SIG-M5 treated with dmso at 0.1 percent for 504 hours (cell line): Measurements from ENCODE around the gene ENOX2.
"Not testable (repeated sequence)": the region's sequence is repeated elsewhere in the genome, so short reads cannot be mapped to it uniquely, and the experiment has no call there.

Experiments used
- DNase-seq: peaks from one replicate; lab custom pipeline; 2025; ENCODE audit not compliant: unreplicated experiment; lab: John Stamatoyannopoulos, UW

The ENOX2 gene

DNA sequence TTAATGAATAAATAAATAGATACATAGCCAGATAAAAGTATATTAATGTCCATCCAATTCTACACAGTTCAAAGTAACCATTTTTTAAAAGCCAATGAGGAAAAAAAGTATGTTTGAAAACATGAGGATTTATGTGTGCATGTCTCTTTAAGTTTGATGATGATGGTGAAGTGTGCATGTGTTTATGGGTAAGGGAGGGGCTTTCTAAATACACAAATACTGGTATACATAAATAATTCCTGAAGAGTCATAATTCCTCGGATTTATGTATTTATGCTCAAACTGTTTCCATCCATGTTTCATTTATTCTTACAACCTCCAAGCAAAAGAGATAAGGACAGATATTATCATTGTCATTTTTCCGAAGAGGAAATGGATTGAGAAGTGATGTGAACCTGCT is 75.4 kb downstream of the ENOX2 start:
- DNase-seq: no peak

DNA sequence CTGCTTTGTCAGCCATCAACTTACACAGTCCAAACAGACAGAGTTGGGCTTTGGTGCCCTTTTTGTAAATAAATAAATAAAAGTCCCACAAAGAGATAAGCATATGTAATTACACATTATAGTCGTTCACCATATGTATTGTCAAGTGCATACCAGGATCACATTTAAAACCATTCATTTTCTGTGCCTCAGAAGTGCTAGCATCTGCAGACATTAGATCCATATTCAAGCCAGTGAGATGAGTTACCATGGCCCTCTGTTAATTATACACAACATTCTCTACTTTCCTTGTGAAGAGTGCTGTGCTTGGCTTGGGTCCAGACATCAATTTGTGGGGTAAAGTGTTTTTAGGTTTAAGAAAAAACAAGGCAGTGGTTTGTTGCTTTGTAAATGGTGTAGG is 76.8 kb downstream of the ENOX2 start:
- no peak for DNase-seq

DNA sequence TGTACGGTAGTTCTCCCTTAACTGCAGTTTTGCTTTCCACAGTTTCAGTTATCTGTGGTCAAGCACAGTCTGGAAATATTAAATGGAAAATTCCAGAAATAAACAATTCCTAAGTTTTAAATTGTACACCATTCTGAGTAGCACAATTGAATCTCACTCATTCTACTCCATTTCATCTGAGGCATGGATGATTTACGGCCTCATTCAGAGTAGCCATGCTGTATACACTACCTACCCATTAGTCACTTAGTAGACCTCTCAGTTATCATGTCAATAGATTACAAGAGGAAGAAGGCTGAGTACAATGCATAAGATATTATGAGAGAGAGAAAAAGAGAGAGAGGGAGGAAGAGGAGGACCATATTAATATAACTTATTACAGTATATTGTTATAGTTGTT is 77.5 kb downstream of the ENOX2 start:
- DNase-seq: no peak

DNA sequence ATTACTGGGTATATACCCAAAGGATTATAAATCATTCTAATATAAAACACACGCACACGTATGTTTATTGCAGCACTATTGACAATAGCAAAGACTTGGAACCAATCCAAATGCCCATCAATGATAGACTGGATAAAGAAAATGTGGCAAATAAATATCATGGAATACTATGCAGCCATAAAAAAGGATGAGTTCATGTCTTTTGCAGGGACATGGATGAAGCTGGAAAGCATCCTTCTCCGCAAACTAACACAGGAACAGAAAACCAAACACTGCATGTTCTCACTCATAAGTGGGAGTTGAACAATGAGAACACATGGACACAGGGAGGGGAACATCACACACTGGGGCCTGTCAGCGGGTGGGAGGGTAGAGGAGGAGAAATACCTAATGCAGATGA is 83.6 kb downstream of the ENOX2 start:
- DNase-seq: not testable (repeated sequence)

DNA sequence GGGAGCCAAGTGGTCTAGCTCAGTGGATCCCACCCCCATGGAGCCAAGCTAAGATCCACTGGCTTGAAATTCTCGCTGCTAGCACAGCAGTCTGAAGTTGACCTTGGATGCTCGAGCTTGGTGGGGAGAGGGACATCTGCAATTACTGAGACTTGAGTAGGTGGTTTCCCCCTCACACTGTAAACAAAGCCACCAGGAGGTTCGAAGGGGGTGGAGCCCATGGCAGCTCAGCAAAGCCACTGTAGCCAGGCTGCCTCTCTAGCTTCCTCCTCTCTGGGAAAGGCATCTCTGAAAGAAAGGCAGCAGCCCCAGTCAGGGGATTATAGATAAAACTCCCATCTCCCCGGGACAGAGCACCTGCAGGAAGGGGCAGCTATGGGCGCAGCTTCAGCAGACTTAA is 89.1 kb downstream of the ENOX2 start:
- not testable (repeated sequence) for DNase-seq

DNA sequence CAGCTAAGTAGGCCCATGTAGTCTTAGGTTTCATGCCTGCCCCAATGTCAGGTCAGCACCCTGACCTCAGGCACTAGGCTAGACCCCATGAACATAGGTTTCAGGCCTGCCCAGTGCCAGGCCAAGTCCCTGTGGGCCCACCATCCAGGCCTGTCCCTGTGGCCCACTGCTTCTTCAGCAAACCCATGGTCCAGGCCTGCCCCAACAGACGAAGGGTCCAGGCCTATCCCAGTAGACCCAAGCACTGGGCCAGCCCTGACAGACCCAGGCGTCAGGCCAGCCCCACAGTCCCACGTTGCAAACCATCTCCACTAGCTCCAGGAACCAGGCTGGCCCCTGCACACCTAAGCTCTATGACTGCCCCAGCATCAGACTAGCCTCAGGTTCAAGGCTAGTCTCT is 92.4 kb downstream of the ENOX2 start:
- DNase-seq: no peak

DNA sequence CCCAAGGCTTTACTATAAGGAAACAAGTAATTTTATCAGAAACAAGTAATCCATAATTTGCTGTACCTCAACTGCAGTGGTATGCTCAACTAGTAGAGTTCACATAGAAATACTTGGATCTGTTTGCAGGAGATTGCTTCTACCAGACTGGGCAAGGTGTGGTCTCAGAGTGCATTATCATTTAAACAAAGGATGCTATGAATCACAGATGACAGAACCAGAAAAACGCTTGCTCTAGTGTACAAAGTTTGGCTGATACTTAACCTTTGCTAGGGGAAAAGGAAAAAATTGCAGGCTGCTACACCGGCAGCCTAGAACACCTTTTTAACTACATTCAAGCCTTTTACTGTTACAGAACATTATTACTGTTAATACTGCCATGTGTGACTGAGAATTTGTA is 97.1 kb downstream of the ENOX2 start:
- DNase-seq: no peak

DNA sequence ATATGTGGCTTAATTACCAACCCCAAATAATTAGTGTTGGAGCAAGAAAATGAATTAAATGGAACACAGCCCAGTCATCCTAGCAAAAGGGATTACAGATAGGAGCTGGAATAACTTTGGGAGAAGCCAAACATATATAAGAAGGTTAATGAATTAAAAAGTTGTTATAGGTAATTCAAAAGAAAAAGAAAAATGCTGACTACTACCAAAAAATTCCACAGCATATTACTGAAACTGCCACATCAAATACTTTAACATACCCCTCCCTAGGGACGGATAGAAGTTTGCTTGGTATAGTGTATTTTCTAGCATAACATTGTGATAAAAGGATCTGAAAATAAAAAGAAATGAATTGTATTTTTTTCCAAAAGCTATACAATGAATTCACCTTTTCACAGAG is 99.5 kb downstream of the ENOX2 start:
- DNase-seq: no peak

DNA sequence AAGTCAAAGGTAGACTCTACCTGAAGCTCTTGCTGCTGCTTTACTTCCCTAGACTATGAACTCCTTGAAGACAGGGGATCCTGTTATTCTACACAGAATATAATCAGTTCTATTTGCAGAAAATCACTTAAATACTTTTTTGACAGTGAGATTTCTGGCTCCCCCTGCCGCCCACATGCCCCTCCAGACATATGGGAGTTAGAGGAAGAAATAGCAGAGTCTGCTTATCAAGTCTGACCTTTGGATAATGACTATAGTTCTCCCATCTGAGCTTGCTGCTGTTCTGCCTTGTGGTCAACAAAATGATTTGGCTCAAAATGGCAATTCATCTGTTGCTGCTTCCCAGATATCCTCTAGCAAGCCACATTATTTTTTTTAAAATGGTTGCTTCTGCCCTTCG is 101.1 kb downstream of the ENOX2 start:
- no peak for DNase-seq

DNA sequence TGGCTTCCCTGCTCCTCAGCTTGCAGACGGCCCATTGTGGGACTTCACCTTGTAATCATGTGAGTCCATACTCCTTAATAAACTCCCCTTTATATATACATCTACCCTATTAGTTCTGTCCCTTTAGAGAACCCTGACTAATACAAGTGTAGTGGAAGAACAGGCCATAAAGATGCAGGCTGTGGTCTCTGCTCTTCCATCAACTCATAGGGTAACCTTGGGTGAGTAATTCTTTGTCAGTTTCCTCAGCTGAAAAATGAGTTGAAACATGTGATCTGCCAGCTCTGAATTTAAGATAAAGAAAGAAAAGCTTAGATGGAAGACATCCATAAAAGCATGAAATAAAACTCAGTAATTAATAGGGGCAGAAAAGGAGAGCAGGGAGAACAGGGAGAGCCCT is 103.6 kb downstream of the ENOX2 start:
- DNase-seq: no peak

DNA sequence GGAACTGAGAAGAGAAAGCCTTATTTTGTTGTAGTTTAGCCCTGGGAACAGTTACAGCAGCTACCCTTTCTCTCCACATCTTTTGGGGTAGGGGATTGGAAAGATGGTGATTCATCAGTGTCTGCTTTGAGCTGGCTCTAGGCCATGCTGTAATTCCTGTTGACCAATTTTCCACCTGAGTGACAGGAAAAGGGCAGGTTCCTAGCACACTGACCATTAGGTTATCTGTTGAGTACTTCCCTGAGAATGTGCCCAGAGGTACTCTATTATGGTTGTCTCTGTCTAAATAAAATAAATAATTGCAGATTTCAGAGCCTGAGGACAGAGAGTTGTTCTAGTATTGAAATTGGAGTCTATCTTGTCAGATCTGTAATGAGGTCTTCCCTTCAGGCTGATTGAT is 109.0 kb downstream of the ENOX2 start:
- DNase-seq: no peak

DNA sequence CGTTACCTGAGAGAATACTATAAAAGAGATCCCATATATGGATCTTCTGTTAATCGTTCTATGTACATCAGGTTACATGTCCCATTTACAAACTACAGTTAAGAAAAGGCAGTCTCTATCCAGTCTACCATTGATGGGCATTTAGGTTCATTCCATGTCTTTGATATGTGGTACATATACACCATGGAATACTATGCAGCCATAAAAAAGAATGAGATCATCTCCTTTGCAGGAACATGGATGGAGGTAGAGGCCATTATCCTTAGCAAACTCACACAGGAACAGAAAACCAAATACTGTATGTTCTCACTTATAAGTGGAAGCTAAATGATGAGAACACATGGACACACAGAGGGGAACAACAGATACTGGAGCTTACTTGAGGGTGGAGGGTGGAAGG is 111.1 kb downstream of the ENOX2 start:
- not testable (repeated sequence) for DNase-seq

DNA sequence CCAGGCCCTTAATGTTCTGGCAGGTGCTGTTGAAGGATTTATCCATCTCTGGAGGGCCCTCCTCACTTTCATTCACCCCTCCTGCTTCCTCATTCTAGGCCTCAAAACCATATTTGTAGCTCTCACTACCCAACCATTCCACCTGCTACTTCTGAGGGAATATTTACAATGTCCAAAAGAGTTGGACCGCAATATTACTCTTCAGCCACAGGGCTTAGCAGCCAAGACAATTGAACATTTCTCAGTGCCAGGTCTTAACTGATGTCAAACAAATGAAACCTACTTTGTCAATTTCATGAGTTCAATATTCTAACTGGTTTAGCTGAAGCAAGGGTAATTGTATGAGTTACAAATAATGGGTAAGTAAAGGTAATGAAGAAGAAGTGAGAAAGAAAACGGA is 113.2 kb downstream of the ENOX2 start:
- DNase-seq: no peak

DNA sequence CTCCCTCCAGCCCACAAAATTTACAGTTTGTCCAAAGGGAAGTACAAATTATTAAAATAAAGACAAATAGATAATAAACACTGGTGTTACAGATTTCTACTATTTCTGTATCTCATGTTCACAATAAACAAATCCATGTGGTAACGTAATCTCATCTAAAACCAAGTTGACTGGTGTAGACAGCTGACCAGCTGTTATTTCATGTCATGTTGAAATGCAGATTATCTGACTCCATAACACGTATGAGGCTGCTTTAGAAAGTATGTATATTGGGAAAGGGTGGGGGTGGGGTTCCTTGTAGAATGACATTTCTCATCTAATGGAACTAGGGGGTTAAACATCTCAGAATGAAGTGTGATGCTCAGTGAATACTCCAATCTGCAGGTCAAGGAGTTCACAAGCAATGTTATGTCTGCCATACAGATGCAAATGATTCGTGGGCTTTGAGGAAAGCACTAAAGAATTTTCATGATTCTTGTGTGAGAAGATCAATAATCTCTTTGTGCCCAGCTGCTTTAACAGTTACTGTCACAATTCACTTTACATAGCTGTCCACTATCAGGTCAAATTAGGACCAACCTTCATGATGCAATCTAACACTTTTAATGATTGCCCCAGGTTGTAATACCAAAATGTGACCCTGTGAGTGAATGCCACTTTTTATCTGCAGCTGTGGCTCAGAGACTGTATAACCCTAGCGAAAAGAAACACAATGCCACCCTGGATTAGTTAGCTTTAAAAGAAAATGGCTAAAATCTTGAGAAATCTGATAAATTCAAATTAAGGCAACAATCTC is 114.0 kb downstream of the ENOX2 start:
- no peak for DNase-seq

DNA sequence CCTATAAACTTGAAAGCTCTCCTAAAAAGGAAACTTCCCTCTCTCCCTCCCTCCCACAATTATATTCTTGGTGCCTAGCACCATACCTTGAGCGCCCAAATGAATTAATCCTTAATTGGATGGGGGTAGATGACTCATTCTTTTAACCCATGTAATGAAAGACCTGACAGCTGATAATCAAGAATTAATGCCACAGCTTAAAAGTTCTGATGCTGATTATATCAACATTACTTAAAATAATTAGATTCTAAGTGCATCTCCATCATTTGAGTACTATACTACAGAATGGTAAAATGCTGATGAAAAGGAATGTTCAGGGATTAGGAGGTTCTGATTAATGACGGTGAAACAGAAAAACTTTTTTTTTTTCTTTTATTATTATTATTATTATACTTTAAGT is 117.0 kb downstream of the ENOX2 start:
- DNase-seq: no peak

DNA sequence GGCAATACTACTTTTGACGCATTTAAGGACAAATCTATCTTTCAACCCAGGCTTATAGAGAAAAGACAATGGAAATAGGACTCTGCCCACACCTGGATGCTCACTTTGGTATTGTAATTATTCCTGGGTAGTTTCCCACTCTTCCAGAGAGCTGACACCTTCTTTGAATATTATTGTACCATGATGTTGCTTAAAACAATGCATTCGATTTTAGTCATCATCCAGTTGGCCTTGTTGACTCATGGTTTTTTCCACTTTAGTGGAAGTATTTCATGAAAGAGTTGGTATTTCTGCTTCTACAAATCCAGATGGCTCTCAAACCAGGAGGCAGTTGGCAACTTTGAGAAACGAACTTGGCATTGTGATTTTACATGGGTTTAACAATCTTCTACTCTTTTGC is 124.2 kb downstream of the ENOX2 start:
- DNase-seq: no peak

DNA sequence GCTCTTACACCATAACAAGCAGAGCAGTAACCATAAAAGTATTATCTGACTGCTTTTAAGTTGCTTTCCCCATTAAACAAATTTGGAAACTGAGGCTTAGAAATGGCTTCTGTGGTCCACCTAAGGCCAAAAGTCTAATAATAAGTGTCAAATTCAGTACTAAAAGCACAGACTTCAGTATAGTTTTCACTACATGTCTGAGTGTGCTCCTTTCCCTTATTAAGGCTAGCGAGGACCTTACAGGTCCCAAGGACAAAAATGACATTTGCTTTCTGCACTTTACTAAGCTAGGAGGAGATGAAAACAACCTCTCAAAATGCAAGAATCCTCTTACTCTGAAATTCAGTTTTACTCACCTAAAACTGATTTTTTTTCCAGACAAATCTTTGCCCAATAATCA is 127.2 kb downstream of the ENOX2 start:
- DNase-seq: no peak

DNA sequence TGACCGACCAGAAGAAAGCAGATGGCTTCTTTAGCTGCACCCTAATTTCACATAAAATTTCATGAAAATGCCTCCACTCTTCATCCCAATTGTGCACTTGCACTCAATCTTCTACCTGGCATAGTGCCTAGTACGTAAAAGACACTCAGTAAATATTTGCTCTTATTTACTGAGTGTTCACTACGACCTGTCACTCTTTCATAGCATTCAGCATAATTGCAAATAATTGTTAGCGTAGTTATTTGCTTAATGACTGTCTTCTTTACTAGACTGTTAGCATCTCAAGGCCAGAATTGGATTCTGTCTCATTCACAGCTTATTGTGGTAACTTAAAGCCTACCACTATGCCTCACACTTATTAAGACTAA is 130.2 kb downstream of the ENOX2 start:
- no peak for DNase-seq

DNA sequence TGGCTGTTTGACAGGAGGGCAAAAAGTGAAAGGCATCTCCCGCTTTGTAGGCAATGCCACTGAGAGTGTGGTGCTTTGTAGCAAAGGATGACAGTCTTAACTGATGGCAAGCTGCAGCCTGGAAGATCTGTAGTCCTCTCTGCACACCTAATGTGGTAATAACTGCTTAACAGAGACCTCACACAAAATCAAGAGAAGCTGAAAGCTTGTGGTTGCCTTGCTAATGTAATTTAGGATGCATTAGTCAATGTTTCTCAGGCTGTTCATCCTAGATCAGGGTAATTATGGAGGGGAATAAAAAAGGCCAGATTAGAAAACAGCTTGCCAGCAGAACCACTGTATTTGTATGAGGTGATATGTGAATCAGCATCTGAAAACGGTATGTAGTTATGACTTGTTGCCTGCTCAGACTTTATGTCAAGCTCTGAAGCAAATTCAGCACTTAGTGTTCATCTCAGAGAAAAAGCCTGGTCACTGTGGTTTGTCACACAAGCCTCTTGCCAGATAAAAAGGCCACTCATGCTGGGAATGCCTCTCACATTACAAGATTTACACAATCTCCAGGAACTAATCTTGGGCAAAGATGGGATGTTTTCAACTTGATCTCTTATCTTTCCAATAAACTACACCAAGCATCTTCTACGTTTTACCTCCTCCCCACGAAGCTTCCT is 130.8 kb downstream of the ENOX2 start:
- no peak for DNase-seq

DNA sequence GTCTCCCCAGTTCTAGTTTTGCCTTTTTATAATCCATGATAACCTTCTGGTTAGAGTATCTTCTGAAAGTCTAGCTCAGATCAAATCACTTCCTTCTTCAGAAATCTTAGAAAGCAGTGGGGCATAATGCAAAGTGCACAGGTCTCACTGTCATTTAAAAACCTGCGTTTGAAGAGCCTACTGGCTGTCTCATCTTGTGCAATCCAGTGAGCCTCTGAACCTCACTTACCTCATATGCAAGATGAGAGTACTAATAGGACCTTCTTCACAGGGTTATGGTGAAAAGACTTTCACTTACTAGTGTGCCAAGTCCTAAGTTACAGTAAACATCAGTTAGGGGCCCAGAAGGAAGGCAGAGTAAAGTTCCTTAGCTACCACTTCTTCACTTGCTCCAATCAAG is 131.4 kb downstream of the ENOX2 start:
- no peak for DNase-seq

DNA sequence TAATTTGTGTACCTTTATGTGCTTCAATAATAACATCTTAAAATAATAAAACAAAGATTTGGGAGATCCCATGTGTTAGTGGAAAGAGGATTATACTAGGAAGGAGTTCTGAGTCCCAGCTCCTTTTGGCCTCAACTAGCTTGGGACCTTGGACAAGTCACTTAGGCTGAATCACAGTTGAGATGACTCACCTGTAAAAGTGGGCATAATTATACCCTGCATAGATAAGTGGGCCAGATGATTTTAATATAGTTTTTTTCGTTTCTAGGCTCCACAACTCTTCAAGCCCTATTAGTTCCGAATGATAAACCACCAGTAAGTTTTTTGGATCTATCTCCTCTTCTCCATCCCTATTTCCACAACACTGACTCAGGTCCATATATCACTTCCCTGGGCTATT is 131.8 kb downstream of the ENOX2 start:
- no peak for DNase-seq

DNA sequence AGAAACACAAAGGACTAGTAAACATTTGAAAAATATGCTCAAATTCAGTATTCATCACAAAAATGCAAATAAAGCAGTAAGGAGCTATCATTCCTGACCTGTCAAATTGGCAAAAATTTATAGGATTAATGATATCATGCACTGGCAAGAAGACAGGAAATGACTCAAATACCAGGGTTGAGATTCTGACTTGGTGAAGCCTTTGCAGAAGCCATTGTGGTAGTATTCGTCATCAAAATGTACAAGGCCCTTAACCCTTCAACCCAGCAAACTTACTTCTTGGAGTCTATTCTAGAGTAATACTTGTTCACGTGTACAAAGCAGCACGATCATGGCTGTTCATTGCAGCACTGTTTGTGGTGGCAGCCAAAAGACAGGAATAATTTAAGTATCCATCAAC is 132.4 kb downstream of the ENOX2 start:
- DNase-seq: no peak

DNA sequence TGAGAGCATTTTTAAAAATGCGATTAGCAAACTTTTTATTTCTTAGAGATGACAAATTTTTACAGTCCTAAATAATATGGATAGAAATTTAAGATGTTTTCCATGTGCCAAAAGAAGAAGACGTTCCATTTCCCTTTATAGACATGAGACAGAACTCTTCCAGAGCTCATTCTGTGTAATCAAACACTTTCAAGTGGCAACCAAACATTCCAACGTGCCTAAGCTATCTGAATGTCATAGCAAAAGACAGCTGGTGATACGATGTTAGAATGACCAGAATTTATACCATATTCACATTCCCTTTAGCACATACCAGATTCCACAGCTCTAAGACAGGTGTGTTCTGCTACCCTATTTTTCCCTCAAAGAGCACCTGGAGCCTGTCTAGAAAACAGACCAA is 133.2 kb downstream of the ENOX2 start:
- no peak for DNase-seq
